Measurements from ENCODE around the gene RBM5.

The RBM5 gene

DNA sequence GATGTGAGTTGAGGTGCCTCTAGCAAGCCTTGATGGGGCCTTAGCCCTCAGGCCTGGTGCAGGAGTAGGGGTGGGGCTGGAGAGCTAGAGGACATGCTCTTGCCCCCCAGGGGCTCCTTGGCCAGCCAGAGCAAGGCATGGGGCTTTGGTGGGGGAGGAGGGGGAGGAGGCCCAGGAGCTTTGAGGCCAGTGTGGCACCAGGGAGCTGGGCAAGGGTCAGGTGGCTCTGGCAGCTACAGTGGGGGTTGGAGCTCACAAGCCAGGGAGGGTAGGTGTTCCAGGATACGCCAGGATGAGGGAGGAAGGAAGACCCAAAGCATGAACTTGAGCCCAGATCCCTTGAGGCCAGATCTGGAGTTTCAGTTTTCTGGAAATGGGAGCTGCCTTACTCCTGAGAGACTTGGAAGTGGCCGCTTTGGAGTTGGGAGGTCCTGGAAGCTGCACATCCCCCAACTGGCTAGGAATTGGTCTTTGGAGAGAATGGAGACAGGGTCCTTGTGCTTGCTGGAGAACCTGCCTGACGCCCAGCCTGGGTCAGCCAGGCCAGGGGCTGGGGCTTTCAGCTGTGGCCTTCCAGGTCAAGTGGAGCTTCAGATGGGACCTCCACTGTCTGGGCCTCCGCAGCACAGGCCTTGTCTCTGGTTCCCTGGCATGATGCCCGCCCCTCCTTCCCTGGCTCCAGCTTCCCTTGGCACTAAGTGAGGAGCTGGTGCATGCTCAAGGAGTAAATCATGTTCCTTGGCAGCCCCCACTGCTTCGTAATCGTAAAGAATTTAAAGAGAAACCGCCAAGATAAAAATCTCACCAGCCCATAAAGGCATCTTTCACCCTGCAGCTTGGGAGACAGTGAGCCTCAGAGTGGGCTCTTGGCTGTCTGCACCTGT lies 75.1 kb downstream of the RBM5 start:
- no peak for DNase-seq

DNA sequence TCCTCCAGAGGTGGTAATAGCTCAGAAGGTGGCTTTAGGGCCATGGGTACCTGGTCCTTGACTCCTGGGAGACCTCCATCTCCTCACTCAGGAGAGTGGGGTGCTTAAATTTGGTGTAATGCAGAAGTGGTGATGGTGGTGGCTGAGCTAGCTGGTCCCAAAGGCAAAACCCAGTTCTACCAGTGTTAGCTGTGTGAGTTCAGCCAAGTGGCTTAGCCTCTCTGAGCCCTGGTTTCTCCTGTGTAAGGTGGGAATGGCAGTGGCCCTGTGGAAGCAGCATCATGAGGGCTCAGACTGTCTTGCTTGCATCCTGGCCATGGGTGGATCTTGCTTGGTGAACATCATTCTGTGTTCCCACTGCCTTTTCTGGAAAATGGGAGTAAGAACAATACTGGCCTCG lies 75.8 kb downstream of the RBM5 start:
- DNase-seq: no peak

DNA sequence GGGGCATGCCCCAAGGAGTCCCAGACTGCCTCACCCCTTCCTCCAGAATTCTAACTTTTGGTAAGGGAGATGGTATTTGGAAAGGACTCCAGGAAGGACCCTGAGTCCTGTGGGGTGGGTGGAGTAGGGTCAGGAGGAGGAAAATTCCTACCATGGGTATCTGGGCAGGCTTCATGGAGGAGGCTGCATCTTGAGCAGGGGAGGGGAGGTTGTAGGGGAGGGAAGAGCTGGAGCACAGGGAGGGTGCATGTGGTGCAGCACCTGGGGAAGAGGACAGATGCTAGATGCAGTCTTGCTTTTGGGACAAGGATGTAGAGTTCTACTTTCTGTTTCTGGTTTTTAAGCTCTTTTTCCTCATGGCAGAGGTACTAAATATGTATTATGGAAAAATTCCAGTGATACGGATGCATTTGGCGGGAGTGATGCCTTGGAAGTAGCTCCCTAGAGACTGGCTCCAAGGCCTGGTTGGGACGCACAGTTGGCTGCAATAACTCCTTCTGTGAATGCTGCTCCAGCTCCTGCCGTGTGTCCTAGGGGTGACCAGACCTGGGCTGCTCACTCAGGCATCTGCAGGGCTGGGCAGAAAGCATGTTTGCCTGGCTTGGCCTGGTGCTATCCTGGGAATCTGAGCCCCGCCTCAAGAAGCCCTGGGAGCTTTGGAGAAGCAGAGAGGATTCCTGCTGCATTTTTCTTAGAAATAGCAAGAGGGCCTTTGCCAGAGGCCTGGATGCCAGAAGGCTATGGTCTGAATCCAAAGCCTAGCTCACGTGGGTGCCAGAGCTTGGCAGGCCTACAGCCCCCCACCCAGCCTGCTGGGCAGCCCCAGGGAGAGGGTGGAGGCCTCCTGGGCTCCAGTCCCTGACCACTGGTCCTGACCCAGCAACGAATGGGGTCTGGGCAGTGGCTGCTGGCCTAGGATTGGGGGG lies 76.5 kb downstream of the RBM5 start:
- no peak for DNase-seq

DNA sequence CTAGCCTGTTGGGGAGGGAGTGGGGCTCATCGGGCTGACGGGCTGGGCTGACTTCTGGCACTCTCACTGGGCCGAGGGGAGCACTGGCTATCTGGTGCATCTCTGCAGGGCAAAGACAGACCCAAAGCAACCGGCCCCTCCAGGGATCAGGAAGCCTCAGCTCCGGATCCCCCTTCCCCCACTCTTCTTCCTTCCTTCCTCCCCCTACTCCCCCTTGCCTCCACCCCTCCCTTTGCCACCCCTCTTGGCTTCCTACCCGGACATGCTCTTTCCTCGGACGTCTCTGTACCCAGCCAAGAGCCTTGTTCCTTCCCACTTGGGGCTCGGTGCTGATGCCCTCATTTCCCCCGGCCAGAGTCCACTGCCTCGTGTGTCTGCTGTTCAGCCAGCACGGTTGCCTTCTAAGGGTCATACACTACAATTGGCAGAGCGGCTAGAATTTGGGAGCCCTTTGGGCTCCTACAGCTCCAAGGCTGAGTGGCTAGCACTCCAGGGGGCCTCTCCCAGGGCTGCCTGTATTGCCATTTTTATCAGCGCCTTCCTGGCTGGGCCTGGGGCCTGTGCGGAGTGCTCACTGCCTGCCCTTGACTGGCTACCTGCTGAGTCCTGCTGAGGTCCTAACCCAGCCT lies 77.3 kb downstream of the RBM5 start:
- DNase-seq: no peak

DNA sequence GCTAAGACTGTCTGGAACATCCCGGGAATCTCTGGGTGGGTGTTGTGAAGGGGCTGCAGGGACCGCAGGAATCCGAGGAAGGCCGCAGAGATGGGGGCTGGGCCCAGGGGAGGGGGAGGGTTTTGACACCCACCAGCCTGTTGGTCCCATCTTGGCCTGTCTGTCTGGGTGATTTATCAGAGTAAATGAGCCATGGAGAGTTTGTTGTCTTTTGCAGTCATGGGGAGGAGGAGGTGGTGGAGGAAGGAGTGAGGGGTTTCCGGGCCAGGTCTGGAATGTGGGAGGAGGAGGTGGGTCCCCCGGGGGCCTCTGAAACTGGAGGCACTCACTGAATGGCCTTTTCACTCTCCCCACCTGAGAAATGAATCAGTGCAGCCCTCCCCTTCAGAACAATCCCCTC lies 77.9 kb downstream of the RBM5 start:
- DNase-seq: no peak

DNA sequence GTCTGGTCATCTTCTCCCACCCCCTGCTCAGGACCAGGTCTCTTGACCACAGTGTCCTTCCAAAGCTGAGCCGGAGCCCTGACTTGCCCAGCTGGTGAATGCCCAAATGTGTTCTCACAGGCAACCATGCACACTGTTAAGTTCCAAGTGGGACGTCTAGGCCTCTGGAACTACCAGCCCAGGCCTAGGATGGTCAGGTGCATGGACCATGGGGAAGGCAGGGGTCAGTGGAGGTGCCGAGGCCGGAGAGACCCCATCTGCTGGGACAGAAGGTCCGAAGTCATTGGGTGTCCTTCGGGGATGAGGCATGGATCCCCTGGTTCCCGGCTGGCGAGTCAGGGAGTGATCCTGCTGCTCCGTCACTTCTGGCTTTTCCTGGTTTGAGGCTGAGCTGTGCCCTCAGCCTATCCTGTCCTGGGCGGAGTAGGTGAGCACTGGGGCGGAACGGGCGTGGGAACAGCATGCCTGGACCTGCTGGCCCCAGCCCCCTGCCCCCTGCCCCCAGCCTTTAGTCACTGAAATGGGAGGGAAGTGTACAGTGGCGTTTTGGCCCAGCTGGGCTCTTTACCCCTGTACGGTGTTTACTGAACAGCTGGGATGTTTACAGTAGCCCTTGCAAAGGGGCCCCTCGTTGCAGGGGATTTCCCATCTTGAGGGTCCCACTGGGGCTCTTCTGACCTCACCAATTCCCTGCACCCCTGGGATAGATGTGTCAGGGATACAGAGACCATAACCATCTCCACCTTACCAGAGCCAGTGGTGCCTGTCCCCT lies 78.5 kb downstream of the RBM5 start:
- DNase-seq: no peak

DNA sequence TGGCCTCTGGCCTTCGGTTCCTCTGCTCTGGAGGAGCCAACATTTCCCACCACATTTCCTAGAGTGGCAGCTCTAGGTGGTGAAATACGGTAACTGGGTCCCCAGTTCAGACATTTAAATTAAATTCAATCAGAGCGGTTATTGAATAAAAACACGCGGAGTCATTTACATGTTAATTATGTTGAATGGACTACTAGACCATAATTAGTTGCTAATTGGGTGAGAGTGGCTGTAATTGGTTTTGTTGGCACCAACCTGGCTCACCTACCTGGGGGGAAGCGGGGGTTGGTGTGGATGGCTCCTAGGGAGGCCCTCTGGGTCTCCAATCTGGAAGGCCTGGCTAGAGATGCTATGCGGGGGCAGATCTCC lies 79.1 kb downstream of the RBM5 start:
- DNase-seq: no peak

DNA sequence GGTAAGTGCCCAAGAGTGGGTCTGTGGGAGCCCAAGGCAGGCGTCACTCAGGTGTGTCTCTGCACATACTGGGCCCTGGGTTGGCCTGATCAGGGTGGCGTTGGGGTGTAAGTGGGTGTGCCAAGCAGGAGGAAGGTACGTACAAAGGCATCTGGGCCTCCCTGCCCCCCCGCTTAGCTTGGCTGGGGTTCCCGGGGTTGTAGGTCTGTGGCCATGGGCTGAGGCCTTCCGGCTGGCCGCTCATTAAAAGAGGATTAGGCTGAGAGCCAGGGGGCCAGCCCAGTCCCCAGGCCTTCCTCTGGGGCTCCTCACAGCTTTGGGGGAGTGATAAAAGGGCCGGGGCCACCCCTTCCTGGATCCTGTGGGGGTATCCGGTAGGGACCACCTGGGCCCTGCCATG lies 79.7 kb downstream of the RBM5 start:
- no peak for DNase-seq

Data from activated CD4-positive, CD25-positive, alpha-beta regulatory T cell (primary cell).